Kidney (tissue), 14 donors: ENCODE data around the gene RAMP3. TPM values are rescaled to one million over a fixed set of nuclear protein-coding genes. Genes with fewer than 3 reads are reported as not detected.

Source experiments
- DNase-seq, 5 donors: peaks; one replicate each; pipeline ENCODE4 v3.0.0-alpha.2; 2013 to 2020
- FAIRE-seq: peaks from 2 replicates; lab custom pipeline; 2012; peaks lifted over from hg19 to GRCh38; lab: Jason Lieb, UNC
- H3K27ac ChIP-seq, 2 donors: one replicate each; pipeline ENCODE4 v1.7.0; 2013; ENCODE audit warnings: low read depth in 2 of 2, low read length in 2 of 2, inconsistent platforms in 1 of 2
- H3K27me3 ChIP-seq: one replicate; pipeline ENCODE4 v1.7.1; 2013; ENCODE audit warnings: low read length, inconsistent platforms; ENCODE audit not compliant: control insufficient read depth, insufficient read depth
- H3K36me3 ChIP-seq, 3 donors: one replicate each; pipeline versions ENCODE4 v1.7.0 to v1.7.1; 2013; ENCODE audit warnings: low read length in 3 of 3, control low read depth in 1 of 3, inconsistent platforms in 1 of 3; ENCODE audit not compliant: insufficient read depth in 3 of 3, control insufficient read depth in 2 of 3
- H3K4me1 ChIP-seq, 3 donors: one replicate each; pipeline versions ENCODE4 v1.7.0 to v1.7.1; 2013; ENCODE audit warnings: low read length in 3 of 3, inconsistent platforms in 1 of 3, low read depth in 1 of 3; ENCODE audit not compliant: control insufficient read depth in 2 of 3, insufficient read depth in 2 of 3
- H3K4me3 ChIP-seq, 3 donors: one replicate each; pipeline versions ENCODE4 v1.7.0 to v1.8.1; 2013; ENCODE audit warnings: low read length in 3 of 3, control low read depth in 1 of 3, inconsistent platforms in 1 of 3
- H3K9ac ChIP-seq, 3 donors: one replicate each; pipeline versions ENCODE4 v1.7.0 to v1.7.1; 2013; ENCODE audit warnings: low read length in 3 of 3, control low read depth in 1 of 3, inconsistent platforms in 1 of 3
- H3K9me3 ChIP-seq, 3 donors: one replicate each; pipeline versions ENCODE4 v1.7.0 to v1.7.1; 2013; ENCODE audit warnings: low read length in 3 of 3, control low read depth in 1 of 3, inconsistent platforms in 1 of 3; ENCODE audit not compliant: control insufficient read depth in 2 of 3, insufficient read depth in 1 of 3
- intact Hi-C: fragments of 100-400 bp; cut with DNase I; formaldehyde crosslinking; loops from one replicate; pipeline ENCODE4 v1.11.1; 2022
- polyA plus RNA-seq: library from polyadenylated mRNA; stranded (reverse); fragments of 350-450 nt; fragmentation: Illumina TruSeq; extraction: RNeasy Lipid Tissue Mini Kit (QIAGEN cat#74804); gene quantifications from one replicate; pipeline ENCODE4 v1.2.3, GENCODE V29; 2014; ENCODE audit warnings: low read depth, low replicate concordance; ENCODE audit not compliant: insufficient read depth
- total RNA-seq: library from RNA; stranded (reverse); fragmentation: NEBNext Ultra II Directional; extraction: Animal tissue kit (Norgen Biotek cat#: 25700); gene quantifications from one replicate; pipeline ENCODE4 v1.2.1, GENCODE V29; 2021
- TF ChIP-seq, protein P1 (sequence below): IDR thresholded peaks from 3 replicates; pipeline ENCODE4 v1.5.1; 2012; ENCODE audit warnings: mild to moderate bottlenecking, moderate library complexity, borderline replicate concordance; ENCODE audit not compliant: insufficient read depth; ENCODE audit errors: extremely low read depth
- donor health status: control.
- donor health status: control.
- donor health status: control.
- donor health status: control.
- donor health status: control.
- donor health status: DM: yes; HTN: yes; CAD: no.
- donor health status: Normal renal cell carcinoma (clear cell type).

Gene RAMP3
- total and polyA plus RNA-seq, 2 donors from 2014 or later: 82.6 to 168 TPM

DNA sequence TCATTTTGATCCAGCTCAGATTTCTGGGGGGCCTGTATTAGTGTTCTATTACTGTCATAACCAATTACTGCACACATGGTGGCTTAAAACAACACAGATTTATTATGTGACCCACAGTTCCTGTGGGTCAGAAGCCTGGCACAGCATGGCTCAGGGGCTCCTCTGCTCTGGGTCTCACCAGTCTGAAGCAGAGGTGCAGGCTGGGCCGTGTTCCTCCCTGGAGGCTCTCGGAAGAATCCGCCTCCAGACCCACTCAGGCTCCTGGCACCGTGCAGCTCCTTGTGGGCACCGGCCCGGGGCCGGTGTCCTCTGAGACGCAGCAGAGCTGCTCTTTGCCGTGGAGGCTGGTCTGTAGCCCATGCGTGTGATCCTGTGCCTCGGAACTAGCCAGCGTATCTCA is 61.5 kb downstream of the RAMP3 start:
- intact Hi-C loops: no loop called here
- DNase-seq (no peak), FAIRE-seq (no peak)
- H3K27me3 ChIP-seq: no peaks in the 10 kb centered on the region
- H3K36me3 ChIP-seq: no peaks in the 10 kb centered on the region
- H3K4me1 ChIP-seq: no peaks in the 10 kb centered on the region
- TF ChIP-seq, protein P1, sequence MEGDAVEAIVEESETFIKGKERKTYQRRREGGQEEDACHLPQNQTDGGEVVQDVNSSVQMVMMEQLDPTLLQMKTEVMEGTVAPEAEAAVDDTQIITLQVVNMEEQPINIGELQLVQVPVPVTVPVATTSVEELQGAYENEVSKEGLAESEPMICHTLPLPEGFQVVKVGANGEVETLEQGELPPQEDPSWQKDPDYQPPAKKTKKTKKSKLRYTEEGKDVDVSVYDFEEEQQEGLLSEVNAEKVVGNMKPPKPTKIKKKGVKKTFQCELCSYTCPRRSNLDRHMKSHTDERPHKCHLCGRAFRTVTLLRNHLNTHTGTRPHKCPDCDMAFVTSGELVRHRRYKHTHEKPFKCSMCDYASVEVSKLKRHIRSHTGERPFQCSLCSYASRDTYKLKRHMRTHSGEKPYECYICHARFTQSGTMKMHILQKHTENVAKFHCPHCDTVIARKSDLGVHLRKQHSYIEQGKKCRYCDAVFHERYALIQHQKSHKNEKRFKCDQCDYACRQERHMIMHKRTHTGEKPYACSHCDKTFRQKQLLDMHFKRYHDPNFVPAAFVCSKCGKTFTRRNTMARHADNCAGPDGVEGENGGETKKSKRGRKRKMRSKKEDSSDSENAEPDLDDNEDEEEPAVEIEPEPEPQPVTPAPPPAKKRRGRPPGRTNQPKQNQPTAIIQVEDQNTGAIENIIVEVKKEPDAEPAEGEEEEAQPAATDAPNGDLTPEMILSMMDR: no peak
- H3K9me3 ChIP-seq: no peaks in the 10 kb centered on the region
- H3K4me3 ChIP-seq: no peak overlapping the region
- no peak overlapping the region for H3K27ac ChIP-seq
- H3K9ac ChIP-seq: no peak overlapping the region

DNA sequence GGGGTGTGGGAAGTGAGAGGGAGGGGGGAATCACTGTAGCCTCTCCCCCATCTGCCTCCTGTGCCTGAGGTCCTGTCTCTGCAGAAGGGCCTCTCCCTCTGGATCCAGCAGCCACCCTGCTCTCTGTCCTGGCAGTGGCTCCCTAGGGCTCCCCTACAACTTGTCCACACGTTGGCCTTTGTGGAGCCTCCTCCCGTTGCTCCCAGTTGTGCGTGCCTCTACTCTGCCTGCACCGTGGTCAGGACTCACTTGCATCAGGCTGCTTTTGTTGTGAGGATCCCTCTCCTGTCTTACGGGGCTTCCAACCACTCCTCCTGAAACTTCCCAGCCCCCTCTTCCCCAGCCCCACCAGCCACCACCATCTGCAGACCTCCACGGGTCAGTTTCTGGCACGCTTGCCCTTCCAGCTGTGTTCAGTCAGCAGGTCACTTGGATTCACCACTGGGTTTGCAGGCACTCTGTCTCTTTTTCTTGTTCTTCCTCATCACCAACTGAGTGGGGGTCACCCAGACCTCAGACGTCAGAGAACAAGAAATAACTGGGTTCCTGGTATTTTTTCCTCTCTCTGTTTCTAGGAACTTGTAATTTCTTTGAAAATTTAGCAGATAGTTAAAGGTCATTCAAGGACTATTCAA is 62.3 kb downstream of the RAMP3 start:
- Histone ChIP-seq H3K4me1 (no peaks in the 10 kb centered on the region), H3K4me3 (no peak overlapping the region), H3K27ac (no peak overlapping the region), H3K27me3 (no peaks in the 10 kb centered on the region), H3K9ac (no peak overlapping the region), H3K9me3 (no peaks in the 10 kb centered on the region), H3K36me3 (no peaks in the 10 kb centered on the region)
- TF ChIP-seq, protein P1: no peak
- intact Hi-C loops: no loop called here
- FAIRE-seq: no peak
- DNase-seq: no peak

DNA sequence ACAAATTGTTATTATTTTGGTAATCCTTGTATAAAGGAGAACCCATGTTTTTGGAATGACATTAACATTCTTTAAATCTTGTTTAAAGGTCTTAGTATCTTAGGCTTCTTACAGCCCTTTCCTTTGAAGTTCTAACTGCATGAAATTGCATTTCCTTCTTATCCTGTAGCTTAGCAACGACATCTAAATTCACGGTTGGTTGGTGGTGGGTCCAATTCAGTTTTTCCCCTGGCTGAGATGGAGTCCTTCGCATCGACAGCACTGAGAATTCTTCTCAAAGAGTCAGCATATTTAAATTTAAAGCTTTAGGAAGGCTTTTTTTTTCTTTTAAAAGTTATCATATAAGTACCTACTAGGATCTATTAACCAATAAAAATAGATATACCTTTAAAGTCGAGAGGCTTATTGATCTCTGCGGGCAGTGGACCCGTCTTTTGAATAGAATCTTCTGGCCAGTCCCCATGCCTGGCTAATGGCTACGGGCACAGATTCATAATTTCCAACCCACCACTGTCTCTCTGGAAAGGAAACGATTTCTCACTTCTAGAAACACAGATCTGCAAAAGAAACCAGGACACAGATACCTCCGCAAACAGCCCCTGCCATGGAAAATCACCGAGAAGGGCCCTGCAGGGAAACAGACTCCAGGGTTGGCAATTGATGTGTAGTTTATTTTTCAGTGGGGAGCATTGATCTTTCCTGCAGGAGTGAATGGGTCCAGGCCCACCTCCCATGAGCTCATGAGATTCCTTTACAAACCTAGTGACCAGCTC is 63.4 kb downstream of the RAMP3 start:
- Histone ChIP-seq H3K27ac (no peak overlapping the region), H3K9ac (no peak overlapping the region), H3K9me3 (no peaks in the 10 kb centered on the region), H3K4me1 (no peaks in the 10 kb centered on the region), H3K4me3 (no peak overlapping the region), H3K36me3 (no peaks in the 10 kb centered on the region), H3K27me3 (no peaks in the 10 kb centered on the region)
- FAIRE-seq (no peak), DNase-seq (peak in 2 of 5 donors; percentile 25 to 41)
- TF ChIP-seq, protein P1: no peak
- intact Hi-C loops: no loop called here
